HG02938 (cell line): ENCODE results near the gene RGL1.
"Not testable (repeated sequence)": the region's sequence is repeated elsewhere in the genome, so short reads cannot be mapped to it uniquely, and the experiment has no call there.

Experiments
- ATAC-seq: cut with Tn5 transposase; IDR thresholded peaks from one replicate; pipeline ENCODE4 v1.9.1; 2021; ENCODE audit warnings: mild to moderate bottlenecking, moderate library complexity; ENCODE audit not compliant: unreplicated experiment

Gene RGL1

DNA sequence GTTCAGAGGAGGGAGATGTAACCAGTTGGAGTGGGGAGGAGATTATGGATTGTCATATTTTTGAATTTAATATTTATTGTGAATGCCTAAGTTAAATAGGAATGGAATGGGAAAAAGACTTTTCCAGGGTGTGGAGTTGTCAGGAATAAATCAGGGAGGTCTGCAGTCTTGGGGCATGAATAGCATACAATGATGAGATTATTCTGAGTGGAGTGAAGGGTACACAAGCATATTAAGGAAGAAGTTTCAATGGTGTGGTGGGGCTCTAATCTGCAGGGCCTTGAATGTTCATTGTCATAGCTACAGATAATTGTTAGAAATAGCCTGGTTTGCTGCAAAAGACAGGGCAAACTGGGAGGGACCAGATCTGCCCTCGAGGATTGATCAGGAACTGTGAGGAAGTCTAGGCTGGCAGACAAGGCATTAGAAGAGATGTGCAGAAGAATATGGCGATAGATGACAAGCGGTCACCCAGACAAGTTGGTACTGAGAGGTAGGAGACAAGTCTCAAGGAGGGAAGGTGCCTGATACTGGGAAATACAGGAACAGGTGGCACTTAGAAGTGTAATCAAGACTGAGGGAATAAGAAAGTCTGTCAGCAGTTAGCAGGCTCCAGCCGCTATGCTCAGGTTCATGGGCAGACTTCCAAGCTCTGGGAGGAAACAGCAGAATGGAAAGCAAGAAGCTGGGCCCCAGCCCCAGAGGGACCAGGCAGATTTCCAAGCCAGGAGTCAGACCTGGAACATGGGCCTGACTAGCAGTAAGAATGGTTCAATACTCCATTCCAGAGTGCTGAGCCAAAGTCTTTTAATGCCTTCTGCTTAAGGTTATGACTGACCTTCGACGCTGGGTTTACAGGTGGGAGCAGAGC, 20.9 kb upstream of the RGL1 start:
- ATAC-seq = no peak

DNA sequence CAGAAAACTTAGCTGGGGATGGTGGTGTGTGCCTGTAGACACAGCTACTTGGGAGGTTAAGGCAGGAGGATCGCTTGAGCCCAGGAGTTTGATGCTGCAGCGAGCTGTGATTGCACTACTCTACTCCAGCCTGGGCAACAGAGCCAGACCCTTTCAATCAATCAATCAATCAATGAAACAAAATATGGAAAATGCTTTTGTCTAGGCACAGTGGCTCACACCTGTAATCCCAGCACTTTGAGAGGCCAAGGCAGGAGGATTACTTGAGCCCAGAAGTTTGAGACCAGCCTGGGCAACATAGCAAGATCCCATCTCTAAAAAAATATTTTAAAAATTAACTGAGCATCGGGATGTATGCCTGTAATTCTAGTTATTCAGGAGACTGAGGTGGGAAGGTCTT, 19.0 kb upstream of the RGL1 start:
- not testable (repeated sequence) for ATAC-seq

DNA sequence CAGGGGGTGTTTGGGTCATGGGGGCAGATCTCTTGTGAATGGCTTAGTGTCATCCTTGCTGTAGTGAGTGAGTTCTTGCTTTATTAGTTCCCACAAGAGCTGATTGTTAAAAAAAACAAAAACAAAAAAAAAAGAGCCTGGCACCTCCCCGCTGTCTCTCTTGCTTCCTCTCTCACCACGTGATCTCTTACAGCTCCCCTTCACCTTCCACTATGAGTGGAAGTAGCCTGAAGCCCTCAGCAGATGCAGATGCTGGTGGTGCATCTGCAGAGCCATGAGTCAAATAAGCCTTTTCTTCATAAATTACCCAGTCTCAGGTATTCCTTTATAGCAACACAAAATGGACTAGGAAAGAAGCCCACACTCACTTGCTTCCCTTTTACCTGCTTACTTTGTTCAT, 17.2 kb upstream of the RGL1 start:
- no peak for ATAC-seq

DNA sequence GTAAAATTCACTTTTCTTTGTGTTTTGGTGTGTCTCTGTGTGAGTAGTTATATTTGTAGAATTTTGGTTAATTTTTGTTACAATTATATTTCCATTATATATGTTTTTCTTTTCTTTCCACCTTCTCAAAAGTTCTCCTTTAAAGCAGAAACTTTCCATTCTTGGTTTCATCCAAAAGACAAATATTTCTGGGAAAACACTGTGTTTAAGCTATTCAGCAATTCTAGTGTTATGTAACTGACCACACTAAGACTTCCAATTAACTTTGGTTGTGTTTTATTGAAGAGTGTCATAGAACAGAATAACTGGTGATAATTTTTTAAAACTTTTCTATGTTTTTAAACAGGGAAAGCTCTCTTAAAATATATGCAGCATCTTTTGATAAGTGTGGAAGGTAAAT, 13.6 kb upstream of the RGL1 start:
- no peak for ATAC-seq

DNA sequence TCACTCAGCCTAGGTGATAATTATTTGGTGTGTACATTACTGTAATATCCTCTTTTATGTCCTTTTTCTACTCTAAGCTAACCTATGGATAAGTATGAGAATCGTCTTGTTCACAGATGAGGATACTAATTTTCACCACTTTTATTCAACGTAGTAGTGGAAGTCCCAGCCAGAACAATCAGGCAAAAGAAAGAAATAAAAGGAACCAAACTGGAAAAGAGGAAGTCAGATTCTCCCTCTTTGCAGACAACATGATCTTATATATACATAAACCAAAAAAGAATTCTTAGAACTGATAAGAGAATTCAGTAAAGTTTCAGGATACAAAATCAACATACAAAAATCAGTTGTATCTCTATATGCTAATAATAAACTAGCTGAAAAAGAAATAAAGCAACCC, 12.6 kb upstream of the RGL1 start:
- ATAC-seq = no peak

DNA sequence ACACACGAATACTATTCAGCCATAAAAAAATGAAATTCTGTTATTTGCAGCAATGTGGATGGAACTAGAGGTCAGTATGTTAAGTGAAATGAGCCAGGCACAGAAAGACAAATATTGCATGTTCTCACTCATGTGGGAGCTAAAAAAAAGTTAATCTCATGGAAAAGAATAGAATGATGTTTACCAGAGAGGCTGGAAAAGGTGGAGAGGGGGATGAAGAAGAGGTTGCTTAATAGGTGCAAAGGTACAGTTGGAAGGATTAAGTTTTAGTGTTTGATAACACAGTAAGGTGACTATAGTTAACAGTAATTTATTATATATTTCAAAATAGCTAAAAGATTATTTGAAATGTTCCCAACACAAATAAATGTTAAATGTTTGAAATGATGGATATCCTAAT, 10.8 kb upstream of the RGL1 start:
- no peak for ATAC-seq

DNA sequence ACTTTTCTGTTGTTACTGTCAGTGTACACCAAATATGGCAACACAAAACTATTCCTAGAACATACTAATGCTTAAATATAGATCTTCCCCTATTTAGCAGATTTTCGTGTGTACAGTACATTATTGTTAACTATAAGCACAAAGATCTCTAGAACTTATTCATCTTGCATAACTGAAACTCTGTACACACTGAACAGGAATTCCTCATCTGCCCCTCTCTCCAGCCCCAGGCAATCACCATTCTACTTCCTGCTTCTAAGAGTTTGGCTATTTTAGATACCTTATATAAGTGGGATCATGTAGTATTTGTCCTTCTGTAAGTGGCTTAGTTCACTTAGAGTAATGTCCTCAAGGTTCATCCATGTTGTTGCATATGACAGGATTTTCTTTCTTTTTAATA, 4.5 kb upstream of the RGL1 start:
- ATAC-seq = no peak

DNA sequence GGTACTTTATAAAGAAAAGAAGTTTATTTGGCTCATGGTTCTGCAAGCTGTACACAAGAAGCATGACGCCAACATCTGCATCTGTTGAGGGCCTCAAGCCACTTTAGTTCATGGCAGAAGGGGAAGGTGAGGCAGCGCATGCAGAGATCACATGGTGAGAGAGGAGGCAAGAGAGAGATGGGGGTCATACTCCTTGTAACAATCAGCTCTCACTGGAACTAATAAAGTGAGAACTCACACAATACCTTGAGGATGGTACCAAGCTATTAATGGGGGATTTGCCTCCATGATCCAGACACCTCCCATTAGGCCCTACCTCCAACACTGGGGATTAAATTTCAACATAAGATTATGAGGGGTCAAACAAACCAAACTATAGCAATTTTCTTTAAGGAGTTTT, 3.3 kb upstream of the RGL1 start:
- no peak for ATAC-seq

DNA sequence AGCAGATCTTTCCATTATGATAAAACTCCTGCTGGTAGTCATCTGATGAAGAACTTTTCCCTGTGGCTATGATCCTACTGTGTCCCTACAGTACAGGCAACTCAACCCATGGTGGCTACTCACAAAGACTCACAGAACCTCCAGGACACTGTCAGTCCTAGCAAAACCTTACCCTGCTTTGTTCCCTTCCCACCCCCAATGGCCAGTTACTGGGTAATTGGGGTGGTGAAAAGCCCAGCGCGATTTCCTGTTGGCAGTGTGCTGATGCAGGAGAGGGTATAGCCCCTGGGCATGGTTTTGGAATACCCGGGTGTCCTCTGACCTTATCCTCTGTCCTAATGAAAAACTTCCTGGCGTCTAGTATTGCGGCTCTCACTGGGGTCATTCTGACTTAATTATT, 533 bp upstream of the RGL1 start:
- no peak for ATAC-seq

DNA sequence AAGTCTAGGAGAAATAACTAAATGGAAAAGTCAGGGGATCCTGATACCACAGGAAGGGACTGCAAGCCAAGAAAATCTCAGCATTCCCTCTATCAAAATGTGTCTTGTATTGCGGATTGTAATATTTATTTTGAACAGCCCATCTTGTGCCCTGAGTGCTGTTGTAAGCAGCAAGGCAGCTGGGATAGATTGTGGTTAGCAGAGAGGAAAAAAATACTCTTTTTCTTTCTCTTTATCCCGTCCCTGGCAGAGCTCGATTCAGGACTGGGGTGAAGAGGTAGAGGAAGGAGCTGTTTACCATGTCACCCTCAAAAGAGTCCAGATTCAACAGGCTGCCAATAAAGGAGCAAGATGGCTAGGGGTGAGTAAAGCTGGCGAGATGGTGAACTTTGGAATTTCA, 1.2 kb downstream of the RGL1 start:
- ATAC-seq = no peak

DNA sequence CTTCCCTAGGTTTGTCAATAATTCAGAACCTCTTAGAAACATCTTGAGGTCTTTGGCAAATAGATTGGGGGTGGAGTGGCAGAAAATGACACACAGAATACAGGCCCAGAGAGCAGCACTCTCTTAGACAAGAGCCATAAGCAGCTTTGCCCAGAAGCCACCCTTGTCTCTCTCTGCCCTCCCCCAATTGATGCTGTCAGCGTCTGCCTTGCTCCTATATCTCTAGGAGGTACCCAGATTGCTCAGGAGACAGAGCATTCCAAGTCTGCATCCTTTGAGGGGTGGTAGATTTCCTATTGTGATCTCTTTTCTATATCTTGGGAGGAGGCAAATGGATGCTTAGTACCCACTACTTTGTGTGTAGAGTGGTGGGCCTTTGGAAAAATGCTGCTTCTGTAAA, 1.8 kb downstream of the RGL1 start:
- ATAC-seq = no peak

DNA sequence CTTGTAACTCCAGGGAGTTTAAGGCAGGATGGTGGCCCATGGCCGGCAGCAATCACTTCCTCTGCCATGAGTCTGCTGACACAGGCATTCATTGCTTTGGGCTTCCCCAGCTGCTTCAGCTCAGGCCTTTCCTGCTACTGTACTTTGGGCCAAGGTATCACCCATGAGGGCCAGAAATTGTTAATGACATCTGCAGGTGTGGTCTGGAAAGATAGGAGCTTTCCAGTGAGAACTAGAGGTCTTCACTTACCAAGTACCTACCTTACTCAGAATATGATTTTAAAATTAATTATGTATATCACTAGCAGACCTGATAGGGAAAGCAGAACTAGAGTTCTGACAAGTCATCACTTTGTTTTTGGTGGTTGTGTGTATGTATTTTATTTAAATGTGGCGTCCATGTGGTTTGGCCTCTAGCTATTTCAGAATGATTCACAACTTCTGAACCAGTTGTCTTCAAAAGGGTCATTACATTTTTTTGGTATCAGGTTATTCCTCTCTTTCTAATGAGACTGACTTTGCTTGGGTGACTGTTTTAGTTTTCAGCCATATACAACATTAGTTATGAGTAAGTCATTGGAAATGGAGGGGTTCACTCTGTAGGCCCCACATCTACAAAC, 2.7 kb downstream of the RGL1 start:
- peak; percentile 80 for ATAC-seq

DNA sequence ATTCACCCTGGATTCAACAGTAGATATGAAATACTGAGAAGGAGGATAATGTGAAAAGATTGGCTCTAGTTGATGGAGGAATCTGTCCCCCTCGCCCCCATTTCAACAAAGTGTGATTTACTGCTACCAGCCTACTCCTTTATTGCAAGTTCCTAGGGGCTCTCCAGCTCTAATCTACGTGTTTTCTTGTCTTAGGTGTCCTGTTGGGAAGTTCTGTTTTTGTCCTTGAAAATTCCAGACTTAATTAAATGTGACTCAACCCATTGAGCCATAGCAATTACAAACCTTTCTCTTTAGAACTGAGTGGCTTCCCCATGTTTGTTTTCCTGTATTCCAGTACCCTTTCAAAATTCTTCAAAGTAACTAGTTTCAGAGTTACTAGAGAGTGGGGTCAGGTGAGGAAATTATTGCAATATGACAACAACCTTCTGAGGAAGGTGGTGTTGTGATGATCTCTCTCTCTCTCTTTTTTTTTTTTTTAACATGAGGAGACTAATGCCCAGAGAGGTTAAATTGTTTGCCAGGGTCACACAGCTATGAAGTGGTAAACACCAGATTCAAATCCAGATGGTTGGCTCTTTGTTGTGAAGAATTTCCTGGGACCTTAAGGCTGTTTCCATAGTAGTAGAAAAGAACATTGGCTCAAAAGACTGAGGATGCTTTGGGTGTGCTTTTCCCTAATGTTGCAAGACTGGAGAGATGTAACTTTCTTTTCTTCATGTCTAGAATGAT, 3.5 kb downstream of the RGL1 start:
- no peak for ATAC-seq

DNA sequence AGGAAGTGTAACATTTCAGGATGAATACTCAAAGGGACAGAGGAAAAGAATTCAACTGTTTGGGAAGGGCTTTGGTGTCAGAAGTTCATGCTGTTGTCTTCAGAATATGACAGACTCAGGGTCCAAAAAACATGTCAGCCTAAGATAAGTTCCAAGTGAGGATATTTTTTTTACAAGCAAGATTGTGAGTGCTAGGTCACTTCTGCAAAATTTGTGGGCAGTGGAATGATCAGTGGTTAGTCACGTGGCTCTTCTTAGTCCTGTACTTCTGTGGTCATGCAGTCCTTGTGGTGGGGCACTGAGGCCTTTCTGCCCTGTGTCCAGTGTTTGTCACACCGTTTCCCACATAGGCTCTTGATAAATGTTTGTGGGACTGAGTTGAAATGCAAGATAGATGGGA, 5.2 kb downstream of the RGL1 start:
- ATAC-seq = no peak

DNA sequence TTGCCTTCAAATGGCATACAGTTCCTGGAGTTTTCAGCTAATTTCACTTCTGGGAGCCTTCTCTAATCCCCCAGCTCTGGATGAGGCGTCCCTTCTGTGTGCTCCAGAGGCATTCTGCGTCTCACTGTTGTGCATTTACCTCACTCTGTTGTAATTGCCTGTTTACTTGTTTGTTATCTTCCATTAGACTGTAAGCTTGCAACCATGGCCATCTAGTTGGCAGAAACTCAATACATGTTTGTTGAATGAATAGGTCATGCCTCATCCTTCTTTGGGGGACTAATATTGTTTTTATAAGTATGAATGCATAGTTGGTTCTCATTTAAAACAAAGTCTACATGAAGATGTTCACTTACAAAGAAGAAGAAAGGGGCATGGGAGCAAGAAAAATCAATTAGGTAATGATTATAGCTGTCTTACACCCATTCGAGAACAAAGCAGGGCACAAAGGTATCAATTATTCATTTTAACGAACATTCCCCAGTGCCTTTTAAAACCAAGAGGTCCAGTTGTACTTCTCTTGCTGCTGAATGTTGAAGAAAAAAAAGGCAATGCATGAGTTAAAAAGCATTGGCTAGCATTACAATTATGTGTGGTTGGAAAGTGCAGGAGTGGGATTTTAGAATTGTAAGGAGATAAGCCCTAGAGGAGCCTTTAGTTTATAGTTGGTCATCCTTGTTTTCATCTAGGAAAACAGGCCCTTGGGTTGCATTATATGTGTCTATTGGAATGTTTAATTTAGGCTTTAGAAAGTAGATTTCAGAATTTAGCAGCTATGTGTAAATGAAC, 6.0 kb downstream of the RGL1 start:
- no peak for ATAC-seq

DNA sequence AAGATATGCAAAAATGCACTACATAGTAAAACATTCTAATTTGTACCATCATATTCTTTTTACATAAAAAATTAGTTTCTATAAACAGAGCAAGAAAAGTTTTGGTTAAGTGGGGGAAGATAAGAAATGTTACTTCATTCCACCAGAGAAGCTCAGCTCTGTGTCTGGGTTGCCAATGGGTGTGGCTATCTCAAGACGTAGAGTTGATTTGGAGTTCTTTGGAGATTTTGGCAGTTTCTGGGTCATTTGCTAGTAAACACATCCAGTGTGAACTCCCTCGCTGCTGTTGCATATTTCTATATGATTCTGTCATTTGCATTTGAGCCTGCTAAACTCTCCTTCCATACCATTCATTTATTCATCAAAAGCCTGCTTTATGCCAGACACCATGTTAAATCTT, 7.2 kb downstream of the RGL1 start:
- no peak for ATAC-seq

DNA sequence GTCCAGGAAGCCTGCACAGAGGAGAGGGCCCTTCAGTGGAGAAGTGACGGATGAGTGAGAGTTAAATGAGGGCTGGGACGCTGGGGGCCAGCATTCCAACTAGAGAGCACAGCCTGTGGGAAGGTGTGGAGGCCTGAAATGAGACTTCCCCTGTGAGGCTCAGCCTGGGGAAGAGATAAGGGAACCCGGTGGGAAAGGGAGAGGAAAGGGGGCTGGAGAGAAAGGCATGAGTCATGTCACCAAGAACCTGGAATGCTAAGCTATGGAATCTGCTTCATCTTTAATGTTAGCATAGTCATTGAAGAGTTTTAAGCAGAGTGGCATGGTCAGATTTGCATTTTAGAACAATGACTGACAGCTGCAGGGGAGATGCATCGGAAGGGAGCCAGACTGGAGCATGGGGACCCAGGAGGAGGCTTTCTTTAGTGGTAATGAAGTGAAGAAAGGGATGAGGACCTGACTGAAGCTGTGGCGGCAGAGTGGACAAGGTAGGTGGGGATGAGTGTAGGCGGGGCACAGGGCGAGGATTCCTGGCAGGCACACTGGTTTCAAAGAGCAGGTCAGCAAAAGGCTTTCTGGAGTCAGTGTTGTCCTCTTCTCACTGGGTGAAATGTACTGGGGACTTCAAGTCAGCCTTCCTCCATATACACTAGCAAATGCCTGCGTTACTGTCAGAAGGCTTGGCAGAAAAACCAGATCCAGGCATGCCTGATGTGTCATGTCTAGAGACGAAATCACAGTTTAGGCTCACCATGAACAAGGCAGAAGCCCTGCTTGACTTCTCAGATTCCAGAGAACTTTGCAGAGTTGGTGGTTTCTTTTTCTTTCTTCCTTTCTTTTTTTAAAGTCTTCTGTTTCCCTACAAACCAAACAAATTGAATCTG, 8.0 kb downstream of the RGL1 start:
- no peak for ATAC-seq

DNA sequence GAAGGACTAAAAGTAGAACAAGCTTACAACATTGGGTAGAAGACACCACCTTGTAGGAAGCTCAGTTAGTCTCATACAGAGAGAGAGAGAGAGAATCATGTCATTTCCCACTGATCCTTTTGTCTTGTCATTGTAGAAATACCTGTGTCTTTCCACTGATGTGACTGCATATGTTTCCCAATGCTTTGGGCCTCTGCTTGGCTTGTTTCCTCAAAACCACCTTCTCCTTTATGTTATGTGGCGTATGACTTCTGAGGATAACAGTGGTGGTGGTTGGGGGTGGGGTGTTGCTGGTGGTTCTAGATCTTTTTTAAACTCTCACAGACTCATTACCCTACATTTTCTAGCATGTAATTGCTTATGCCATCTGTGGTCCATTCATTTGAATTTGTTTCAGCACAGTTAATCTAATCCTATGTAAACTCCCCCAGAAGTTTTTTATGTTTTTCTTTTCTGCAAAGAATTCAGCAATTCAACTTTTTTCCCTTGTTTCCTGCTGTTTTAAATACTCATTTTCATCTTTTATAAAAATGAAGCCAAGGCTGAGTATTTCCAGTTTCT, 9.3 kb downstream of the RGL1 start:
- ATAC-seq = no peak

DNA sequence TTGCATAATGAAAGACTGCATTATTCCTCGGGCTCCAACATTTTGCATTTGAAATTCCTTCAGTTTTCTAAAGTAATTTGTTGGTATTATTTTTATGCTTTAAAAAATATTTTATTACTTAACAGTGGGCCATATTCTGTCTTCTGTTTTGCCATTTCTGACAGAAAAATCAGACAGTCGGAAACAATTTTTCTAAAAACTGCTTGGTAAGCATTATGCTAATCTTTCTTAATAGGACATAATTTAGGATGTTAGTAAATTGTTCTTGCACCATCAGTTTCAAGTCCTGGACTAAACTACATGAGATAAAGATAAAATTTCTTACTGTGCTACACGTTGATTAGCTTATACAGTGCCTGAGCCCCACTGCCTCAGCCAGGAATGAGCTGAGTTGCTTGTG, 11.2 kb downstream of the RGL1 start:
- no peak for ATAC-seq
